SK-N-SH (cell line): ENCODE data around the gene NCOR2. TPM values are rescaled to one million over a fixed set of nuclear protein-coding genes. Genes with fewer than 3 reads are reported as not detected.
A peak's percentile ranks its signal among the peaks of the same experiment; 100 is the strongest.

ENCODE experiments used
- CTCF ChIA-PET: fragments of 300-600, 350-600 bp; formaldehyde crosslinking; extraction: SDS; loops from one replicate; lab custom pipeline; 2021; lab: Yijun Ruan, JAX
- POLR2A ChIA-PET: fragments of 350-600 bp; sonication (Branson Sonifier 250); formaldehyde crosslinking; extraction: SDS; loops from one replicate; lab custom pipeline; 2020; ENCODE audit warnings: antibody characterized with exemption, inconsistent platforms; lab: Yijun Ruan, JAX
- DNase-seq: peaks from one replicate; pipeline ENCODE4 v3.0.0; 2012
- H2AFZ ChIP-seq: fragments of 200-600 bp; sonication (generic); 2 replicates; pipeline ENCODE4 v1.8.1; 2016; ENCODE audit warnings: antibody characterized with exemption, mild to moderate bottlenecking, low read depth
- H3F3A ChIP-seq: fragments of 200-600 bp; sonication (generic); replicated peaks from 2 replicates; pipeline ENCODE3; 2016; ENCODE audit warnings: antibody characterized with exemption, mild to moderate bottlenecking; ENCODE audit not compliant: insufficient read depth
- H3K27ac ChIP-seq, 2 experiments: fragments of 200-500 bp in 1 of 2; fragments of 200-600 bp in 1 of 2; sonication (Bioruptor generic) in 1 of 2; sonication (generic), shearing (Covaris generic) in 1 of 2; 2 replicates each; pipeline versions ENCODE4 v1.5.1 to v1.6.1; 2014 to 2016; ENCODE audit warnings: low read depth in 2 of 2, inconsistent platforms in 1 of 2, low read length in 1 of 2, mild to moderate bottlenecking in 1 of 2, mixed read lengths in 1 of 2
- H3K27me3 ChIP-seq: fragments of 200-600 bp; sonication (generic), shearing (Covaris generic); 2 replicates; pipeline ENCODE4 v1.6.1; 2016; ENCODE audit warnings: mixed run types; ENCODE audit not compliant: insufficient read depth
- H3K36me3 ChIP-seq, 2 experiments: fragments of 200-500 bp in 1 of 2; fragments of 200-600 bp in 1 of 2; sonication (Bioruptor generic) in 1 of 2; sonication (generic) in 1 of 2; replicated peaks in 1 of 2; 2 replicates each; pipeline versions ENCODE3 to v1.5.1; 2014 to 2016; ENCODE audit warnings: low read length in 1 of 2, mild to moderate bottlenecking in 1 of 2; ENCODE audit not compliant: insufficient read depth in 2 of 2, control insufficient read depth in 1 of 2
- H3K4me1 ChIP-seq, 2 experiments: fragments of 200-500 bp in 1 of 2; fragments of 200-600 bp in 1 of 2; sonication (Bioruptor generic) in 1 of 2; sonication (generic), shearing (Covaris generic) in 1 of 2; 2 replicates each; pipeline versions ENCODE4 v1.5.1 to v1.6.1; 2014 to 2016; ENCODE audit warnings: low read depth in 1 of 2, low read length in 1 of 2, mixed run types in 1 of 2; ENCODE audit not compliant: insufficient read depth in 2 of 2, control insufficient read depth in 1 of 2
- H3K4me2 ChIP-seq: fragments of 200-600 bp; sonication (generic), shearing (Covaris generic); 2 replicates; pipeline ENCODE4 v1.6.1; 2017; ENCODE audit warnings: mixed run types
- H3K4me3 ChIP-seq, 2 experiments: fragments of 200-500 bp in 1 of 2; fragments of 200-600 bp in 1 of 2; sonication (Bioruptor generic) in 1 of 2; sonication (generic), shearing (Covaris generic) in 1 of 2; 2 replicates each; pipeline versions ENCODE4 v1.5.1 to v1.8.1; 2014 to 2016; ENCODE audit warnings: low read depth in 2 of 2, inconsistent platforms in 1 of 2, low read length in 1 of 2, mild to moderate bottlenecking in 1 of 2, mixed read lengths in 1 of 2, moderate library complexity in 1 of 2
- H3K79me2 ChIP-seq: fragments of 200-600 bp; sonication (generic); 2 replicates; pipeline ENCODE4 v1.8.1; 2017; ENCODE audit warnings: mild to moderate bottlenecking; ENCODE audit not compliant: insufficient read depth
- H3K9ac ChIP-seq: fragments of 200-600 bp; sonication (generic); 2 replicates; pipeline ENCODE4 v1.6.1; 2017; ENCODE audit warnings: mixed run types
- H3K9me2 ChIP-seq: fragments of 200-600 bp; sonication (generic); 2 replicates; pipeline ENCODE4 v1.6.1; 2017; ENCODE audit warnings: mixed run types
- H3K9me3 ChIP-seq: fragments of 200-600 bp; sonication (generic); 2 replicates; pipeline ENCODE4 v1.6.1; 2017; ENCODE audit warnings: mixed run types, mild to moderate bottlenecking, moderate library complexity
- H4K20me1 ChIP-seq: fragments of 200-600 bp; sonication (generic); 2 replicates; pipeline ENCODE4 v1.6.1; 2017; ENCODE audit warnings: mild to moderate bottlenecking, mixed run types; ENCODE audit not compliant: insufficient read depth
- IRF3 ChIP-seq: fragments of 150-350 bp; IDR thresholded peaks from 2 replicates; pipeline ENCODE4 v1.6.1; 2016; ENCODE audit warnings: mild to moderate bottlenecking, low read depth, low read length
- MEF2A ChIP-seq: IDR thresholded peaks from 2 replicates; pipeline ENCODE4 v1.4.0; 2012; ENCODE audit warnings: low read depth, borderline replicate concordance
- NFIC ChIP-seq: IDR thresholded peaks from 2 replicates; pipeline ENCODE4 v1.4.0; 2012; ENCODE audit warnings: borderline replicate concordance
- RXRA ChIP-seq: IDR thresholded peaks from 2 replicates; pipeline ENCODE4 v1.4.0; 2012; ENCODE audit warnings: low read depth, mild to moderate bottlenecking, borderline replicate concordance
- USF2 ChIP-seq: fragments of 150-350 bp; IDR thresholded peaks from 2 replicates; pipeline ENCODE4 v1.6.1; 2017; ENCODE audit warnings: antibody characterized with exemption, low read length, low read depth, borderline replicate concordance
- WGBS: methylation state at CpG from one replicate; pipeline ENCODE4 v1.1.6; 2017; ENCODE audit warnings: low lambda C conversion rate; 5-methylcytosine and 5-hydroxymethylcytosine counted together
- polyA plus RNA-seq, 3 experiments: library from polyadenylated mRNA; depleted of rRNA; stranded (reverse); fragments of >200 nt; gene quantifications; 2 replicates each; pipeline ENCODE4 v1.2.3, GENCODE V29; 2012
- TF ChIP-seq, protein P1 (sequence below): fragments of 200-600 bp; sonication (generic); IDR thresholded peaks from 2 replicates; pipeline ENCODE4 v1.6.1; 2017; ENCODE audit warnings: antibody characterized with exemption, mild to moderate bottlenecking, moderate library complexity
- TF ChIP-seq, protein P2 (sequence below): IDR thresholded peaks from 2 replicates; pipeline ENCODE4; 2012
- TF ChIP-seq, protein P3 (sequence below): IDR thresholded peaks from 2 replicates; pipeline ENCODE4 v1.4.0; 2012; ENCODE audit warnings: low read depth

Gene NCOR2
- polyA plus RNA-seq, 1 of the 3 experiments (the other 2 are of a cell fraction) = 19.0 TPM

DNA sequence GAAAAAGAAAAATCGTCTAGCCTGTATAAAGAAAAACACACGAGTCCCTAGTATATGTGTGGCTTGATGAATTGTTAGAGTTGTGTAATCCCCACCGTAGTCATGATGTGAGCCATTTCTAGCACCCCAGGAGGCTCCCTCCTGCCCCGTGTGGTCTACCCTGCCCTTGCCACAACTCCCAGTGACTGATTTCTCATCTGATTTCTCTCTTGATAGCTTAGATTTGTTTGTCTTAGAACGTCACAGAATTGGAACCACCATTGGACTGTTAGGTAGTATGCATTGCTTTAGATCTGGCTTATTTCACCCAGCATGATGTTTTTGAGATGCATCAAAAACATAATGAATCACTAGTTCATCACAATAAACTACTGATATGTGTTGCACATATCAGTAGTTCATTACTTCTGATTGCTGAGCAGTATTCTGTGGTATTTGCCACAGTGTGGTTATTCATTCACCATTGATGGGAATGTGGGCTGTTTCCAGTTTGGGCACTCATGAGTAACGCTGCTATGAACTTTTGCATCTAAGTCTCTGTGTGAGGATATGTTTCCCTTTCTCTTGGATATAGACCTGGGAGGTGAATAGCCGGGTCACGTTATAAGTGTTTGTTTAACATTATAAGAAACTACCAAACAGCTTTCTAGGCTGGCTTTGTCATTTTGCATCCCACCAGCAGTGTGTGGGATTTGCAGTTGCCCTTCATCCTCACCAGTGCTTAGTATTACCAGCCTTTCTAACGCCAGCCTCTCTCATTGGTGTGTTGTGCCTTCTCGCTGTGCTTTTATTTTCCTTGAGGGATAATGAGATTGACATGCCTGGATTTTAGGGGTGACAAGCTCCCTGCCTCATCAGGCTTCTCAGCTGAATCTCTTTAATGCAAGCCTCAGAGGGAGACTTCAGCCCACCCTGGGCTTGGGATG is 31.9 kb upstream of the NCOR2 start:
- H3K27ac ChIP-seq = no peak overlapping the region
- H3K9ac ChIP-seq = no peak overlapping the region
- no peaks in the 10 kb centered on the region for H3K27me3 ChIP-seq
- H3K4me2 ChIP-seq = no peak overlapping the region
- H3K4me1 ChIP-seq = peaks cover 0 to 18% of the 10 kb centered on the region in 2 experiments; a peak in 3 of 4 replicates
- no peaks in the 10 kb centered on the region for H3F3A ChIP-seq
- DNase-seq = no peak
- no peak overlapping the region for H2AFZ ChIP-seq
- 84% methylated on average over 10 of the region's 10 CpGs for WGBS
- H3K9me2 ChIP-seq = no peaks in the 10 kb centered on the region
- H3K9me3 ChIP-seq = no peaks in the 10 kb centered on the region
- H3K79me2 ChIP-seq = no peaks in the 10 kb centered on the region
- H3K36me3 ChIP-seq = no peaks in the 10 kb centered on the region
- TF ChIP-seq, protein P1, sequence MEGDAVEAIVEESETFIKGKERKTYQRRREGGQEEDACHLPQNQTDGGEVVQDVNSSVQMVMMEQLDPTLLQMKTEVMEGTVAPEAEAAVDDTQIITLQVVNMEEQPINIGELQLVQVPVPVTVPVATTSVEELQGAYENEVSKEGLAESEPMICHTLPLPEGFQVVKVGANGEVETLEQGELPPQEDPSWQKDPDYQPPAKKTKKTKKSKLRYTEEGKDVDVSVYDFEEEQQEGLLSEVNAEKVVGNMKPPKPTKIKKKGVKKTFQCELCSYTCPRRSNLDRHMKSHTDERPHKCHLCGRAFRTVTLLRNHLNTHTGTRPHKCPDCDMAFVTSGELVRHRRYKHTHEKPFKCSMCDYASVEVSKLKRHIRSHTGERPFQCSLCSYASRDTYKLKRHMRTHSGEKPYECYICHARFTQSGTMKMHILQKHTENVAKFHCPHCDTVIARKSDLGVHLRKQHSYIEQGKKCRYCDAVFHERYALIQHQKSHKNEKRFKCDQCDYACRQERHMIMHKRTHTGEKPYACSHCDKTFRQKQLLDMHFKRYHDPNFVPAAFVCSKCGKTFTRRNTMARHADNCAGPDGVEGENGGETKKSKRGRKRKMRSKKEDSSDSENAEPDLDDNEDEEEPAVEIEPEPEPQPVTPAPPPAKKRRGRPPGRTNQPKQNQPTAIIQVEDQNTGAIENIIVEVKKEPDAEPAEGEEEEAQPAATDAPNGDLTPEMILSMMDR = peak; percentile 14; the same call in 1 of the 2 replicates
- TF ChIP-seq MEF2A = no peak
- POLR2A ChIA-PET = no interaction called here
- H4K20me1 ChIP-seq = no peaks in the 10 kb centered on the region
- no peak overlapping the region for H3K4me3 ChIP-seq
- CTCF ChIA-PET = no interaction called here

GRCh38 chr12:124597041-124597440 is 29.6 kb upstream of the NCOR2 start:
- H3K27me3 ChIP-seq = no peaks in the 10 kb centered on the region
- H3F3A ChIP-seq = no peaks in the 10 kb centered on the region
- TF ChIP-seq RXRA = no peak
- TF ChIP-seq, protein P2, sequence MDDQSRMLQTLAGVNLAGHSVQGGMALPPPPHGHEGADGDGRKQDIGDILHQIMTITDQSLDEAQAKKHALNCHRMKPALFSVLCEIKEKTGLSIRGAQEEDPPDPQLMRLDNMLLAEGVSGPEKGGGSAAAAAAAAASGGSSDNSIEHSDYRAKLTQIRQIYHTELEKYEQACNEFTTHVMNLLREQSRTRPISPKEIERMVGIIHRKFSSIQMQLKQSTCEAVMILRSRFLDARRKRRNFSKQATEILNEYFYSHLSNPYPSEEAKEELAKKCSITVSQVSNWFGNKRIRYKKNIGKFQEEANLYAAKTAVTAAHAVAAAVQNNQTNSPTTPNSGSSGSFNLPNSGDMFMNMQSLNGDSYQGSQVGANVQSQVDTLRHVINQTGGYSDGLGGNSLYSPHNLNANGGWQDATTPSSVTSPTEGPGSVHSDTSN = no peak
- no peak for TF ChIP-seq IRF3
- no peak for TF ChIP-seq MEF2A
- no peak for TF ChIP-seq USF2
- TF ChIP-seq, protein P3, sequence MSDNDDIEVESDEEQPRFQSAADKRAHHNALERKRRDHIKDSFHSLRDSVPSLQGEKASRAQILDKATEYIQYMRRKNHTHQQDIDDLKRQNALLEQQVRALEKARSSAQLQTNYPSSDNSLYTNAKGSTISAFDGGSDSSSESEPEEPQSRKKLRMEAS = no peak
- no peak for TF ChIP-seq NFIC
- H3K4me3 ChIP-seq = no peak overlapping the region
- H3K4me2 ChIP-seq = no peak overlapping the region
- no peaks in the 10 kb centered on the region for H3K79me2 ChIP-seq
- no peaks in the 10 kb centered on the region for H3K9me2 ChIP-seq
- H3K27ac ChIP-seq = no peak overlapping the region
- 45% methylated on average over 2 of the region's 2 CpGs for WGBS
- no peaks in the 10 kb centered on the region for H4K20me1 ChIP-seq
- CTCF ChIA-PET = no interaction called here
- POLR2A ChIA-PET = no interaction called here
- no peak overlapping the region for H2AFZ ChIP-seq
- H3K9ac ChIP-seq = no peak overlapping the region
- no peak for DNase-seq
- no peaks in the 10 kb centered on the region for H3K9me3 ChIP-seq
- peaks cover 0 to 3% of the 10 kb centered on the region in 2 experiments; a peak in 2 of 4 replicates for H3K4me1 ChIP-seq
- no peaks in the 10 kb centered on the region for H3K36me3 ChIP-seq
